Lung (tissue), 12 donors: ENCODE measurements around the gene KPTN. TPM values are rescaled to one million over a fixed set of nuclear protein-coding genes. Genes with fewer than 3 reads are reported as not detected.

Experiments used
- ATAC-seq: fragments of 200-7000 bp; cut with Tn5 transposase; one replicate; pipeline ENCODE4 v1.9.1; 2020; ENCODE audit warnings: moderate number of reproducible peaks; ENCODE audit not compliant: insufficient read depth, low FRiP score
- DNase-seq, 3 donors: peaks; one replicate each; pipeline ENCODE4 v3.0.0-alpha.2; 2013 to 2017
- H3K27ac ChIP-seq, 2 donors: one replicate each; pipeline ENCODE4 v1.5.1; 2013; ENCODE audit warnings: mild to moderate bottlenecking in 2 of 2, moderate library complexity in 2 of 2, control low read depth in 1 of 2, inconsistent platforms in 1 of 2, low read depth in 1 of 2, low read length in 1 of 2
- H3K27me3 ChIP-seq, 3 donors: one replicate each; pipeline ENCODE4 v1.5.1; 2013; ENCODE audit warnings: low read length in 2 of 3; ENCODE audit not compliant: control insufficient read depth in 3 of 3, insufficient read depth in 3 of 3
- H3K36me3 ChIP-seq, 4 donors: one replicate each; pipeline ENCODE4 v1.5.1; 2013; ENCODE audit warnings: low read length in 4 of 4, mild to moderate bottlenecking in 1 of 4, moderate library complexity in 1 of 4; ENCODE audit not compliant: control insufficient read depth in 4 of 4, insufficient read depth in 4 of 4
- H3K4me1 ChIP-seq, 5 donors: one replicate each; pipeline ENCODE4 v1.5.1; 2013; ENCODE audit warnings: low read length in 5 of 5, mild to moderate bottlenecking in 2 of 5, moderate library complexity in 1 of 5; ENCODE audit not compliant: control insufficient read depth in 5 of 5, insufficient read depth in 5 of 5
- H3K4me3 ChIP-seq: one replicate; pipeline ENCODE4 v1.5.1; 2013; ENCODE audit warnings: mild to moderate bottlenecking, control low read depth, moderate library complexity
- H3K9ac ChIP-seq, 2 donors: one replicate each; pipeline ENCODE4 v1.5.1; 2013; ENCODE audit warnings: low read length in 2 of 2, control low read depth in 1 of 2; ENCODE audit not compliant: insufficient read depth in 1 of 2
- H3K9me3 ChIP-seq, 4 donors: one replicate each; pipeline ENCODE4 v1.5.1; 2013; ENCODE audit warnings: low read length in 3 of 4, mild to moderate bottlenecking in 1 of 4, moderate library complexity in 1 of 4; ENCODE audit not compliant: control insufficient read depth in 4 of 4, insufficient read depth in 3 of 4
- CTCF ChIP-seq: IDR thresholded peaks from 2 replicates; pipeline ENCODE4 v1.5.1; 2012; ENCODE audit warnings: mild to moderate bottlenecking; ENCODE audit errors: control extremely low read depth, extremely low read depth
- WGBS, 2 donors: extraction: QIAGEN DNeasy Blood & Tissue Kit; methylation state at CpG; one replicate each; pipeline ENCODE4 v1.1.7; 2013; 5-methylcytosine and 5-hydroxymethylcytosine counted together
- polyA plus RNA-seq, 2 donors: library from polyadenylated mRNA; stranded (reverse); fragments of 200-250 nt; gene quantifications; one replicate each; pipeline ENCODE4 v1.2.1, GENCODE V29; 2013
- total RNA-seq, 2 donors: library from RNA; depleted of rRNA in 1 of 2; stranded (reverse); fragments of >200 nt in 1 of 2; gene quantifications; one replicate each; pipeline ENCODE4 v1.2.1, GENCODE V29; 2014 to 2021
- donor health status: control.
- donor health status: control.
- donor health status: Bipolar disorder and iron deficiency.
- donor health status: healthy.
- donor health status: DM: yes; HTN: yes; CAD: no.

Gene KPTN
- total and polyA plus RNA-seq, 4 donors, result 4.6 to 15.7 (median 12.9) TPM

- peaks cover 4 to 83% (median 19%) of the 10 kb centered on the region in 4 donors for H3K36me3 ChIP-seq
- no peak for TF ChIP-seq CTCF
Observed at GRCh38 chr19:47492571-47493377, 8.8 kb upstream of the KPTN start.

GRCh38 chr19:47492137-47492533 is 8.1 kb upstream of the KPTN start:
- DNase-seq, result no peak
- no peaks in the 10 kb centered on the region for H3K4me1 ChIP-seq

More at GRCh38 chr19:47492571-47493377, 8.8 kb upstream of the KPTN start:
- DNase-seq, result no peak
- no peak for ATAC-seq
- no peak overlapping the region for H3K27ac ChIP-seq
- no peaks in the 10 kb centered on the region for H3K4me1 ChIP-seq
- no peak overlapping the region for H3K9ac ChIP-seq
- H3K9me3 ChIP-seq, result peaks cover 0 to 2% (median 0%) of the 10 kb centered on the region in 4 donors
- no peak overlapping the region for H3K4me3 ChIP-seq
- H3K27me3 ChIP-seq, result no peaks in the 10 kb centered on the region
- 61 to 74% methylated on average over 21 to 23 of the region's 23 CpGs for WGBS, 2 donors

GRCh38 chr19:47491358-47492136 is 7.5 kb upstream of the KPTN start:
- Histone ChIP-seq H3K9me3 (peaks cover 0 to 2% (median 0%) of the 10 kb centered on the region in 4 donors), H3K4me1 (no peaks in the 10 kb centered on the region), H3K27ac (no peak overlapping the region), H3K27me3 (no peaks in the 10 kb centered on the region), H3K9ac (no peak overlapping the region), H3K36me3 (peaks cover 4 to 78% (median 19%) of the 10 kb centered on the region in 4 donors), H3K4me3 (no peak overlapping the region)
- DNase-seq, result no peak
- no peak for TF ChIP-seq CTCF
- 82 to 87% methylated on average over 22 of the region's 22 CpGs for WGBS, 2 donors
- ATAC-seq, result no peak

More at GRCh38 chr19:47492137-47492533, 8.1 kb upstream of the KPTN start:
- Histone ChIP-seq H3K27ac (no peak overlapping the region), H3K27me3 (no peaks in the 10 kb centered on the region), H3K36me3 (peaks cover 4 to 82% (median 19%) of the 10 kb centered on the region in 4 donors), H3K4me3 (no peak overlapping the region), H3K9ac (no peak overlapping the region), H3K9me3 (peaks cover 0 to 2% (median 0%) of the 10 kb centered on the region in 4 donors)
- ATAC-seq, result no peak
- no peak for TF ChIP-seq CTCF
- 81 to 91% methylated on average over 6 to 14 of the region's 14 CpGs for WGBS, 2 donors
